Psoas muscle (tissue), 8 donors: Measurements from ENCODE around the gene KATNB1. TPM values are rescaled to one million over a fixed set of nuclear protein-coding genes. Genes with fewer than 3 reads are reported as not detected.
A peak's percentile ranks its signal among the peaks of the same experiment; 100 is the strongest.

Source experiments
- ATAC-seq, 4 donors: fragments of 200-7000 bp; cut with Tn5 transposase; one replicate each; pipeline ENCODE4 v1.9.1; 2020; ENCODE audit warnings: moderate library complexity in 3 of 4, mild to moderate bottlenecking in 2 of 4
- DNase-seq, 2 donors: peaks; one replicate each; pipeline ENCODE4 v3.0.0-alpha.2; 2020
- H3K27ac ChIP-seq: fragments of 200-600 bp; one replicate; pipeline ENCODE4 v1.8.0; 2022
- H3K27me3 ChIP-seq, 3 donors: fragments of 200-600 bp in 1 of 3; one replicate each; pipeline versions ENCODE4 v1.6.1 to v1.8.0; 2013 to 2022; ENCODE audit warnings: low read length in 2 of 3, mild to moderate bottlenecking in 2 of 3, moderate library complexity in 1 of 3; ENCODE audit not compliant: insufficient read depth in 3 of 3
- H3K36me3 ChIP-seq, 2 donors: fragments of 200-600 bp in 1 of 2; one replicate each; pipeline versions ENCODE4 v1.6.1 to v1.8.0; 2013 to 2022; ENCODE audit warnings: low read depth in 1 of 2, mild to moderate bottlenecking in 1 of 2, moderate library complexity in 1 of 2; ENCODE audit not compliant: insufficient read depth in 1 of 2
- H3K4me1 ChIP-seq: fragments of 200-600 bp; one replicate; pipeline ENCODE4 v1.8.0; 2022
- H3K4me3 ChIP-seq: fragments of 200-600 bp; one replicate; pipeline ENCODE4 v1.8.0; 2022; ENCODE audit warnings: mild to moderate bottlenecking
- H3K9me3 ChIP-seq: fragments of 200-600 bp; one replicate; pipeline ENCODE4 v1.8.0; 2022
- WGBS, 3 donors: extraction: QIAGEN DNeasy Blood & Tissue Kit; methylation state at CpG; one replicate each; pipeline versions ENCODE4 v1.1.6 to v1.1.7; 2013; 5-methylcytosine and 5-hydroxymethylcytosine counted together
- intact Hi-C, 2 donors: fragments of 100-400 bp; cut with DNase I; formaldehyde crosslinking; loops; one replicate each; pipeline versions ENCODE4 v1.11.0 to v1.14.2; 2022
- long read RNA-seq, 2 donors: library from polyadenylated mRNA; unstranded; transcript quantifications; one replicate each; pipeline ENCODE4 v2.0.0, GENCODE V29; 2021
- polyA plus RNA-seq, 3 donors: library from polyadenylated mRNA; stranded (reverse); fragments of 200-250 nt; gene quantifications; one replicate each; pipeline ENCODE4 v1.2.3, GENCODE V29; 2013
- total RNA-seq, 4 donors: library from RNA; stranded (reverse); fragmentation: NEBNext Ultra II Directional in 2 of 4; extraction: Animal tissue kit (Norgen Biotek cat#: 25700) in 2 of 4; gene quantifications; one replicate each; pipeline versions ENCODE4 v1.2.1 to v1.2.4, GENCODE V29; 2021 to 2023
- TF ChIP-seq, protein P1 (sequence below): fragments of 200-600 bp; IDR thresholded peaks from one replicate; pipeline ENCODE4 v1.8.0; 2022; ENCODE audit warnings: antibody characterized with exemption
- donor health status: healthy with polysubstance abuse.
- donor health status: DM: no; HTN: no; CAD: no; lungs with moderate emphysema.
- donor health status: Bipolar disorder and iron deficiency.
- donor health status: healthy.
- donor health status: DM: yes; HTN: yes; CAD: no.
- donor health status: DM: no; HTN: no; CAD: no.
- donor health status: DM: no; HTN: no; CAD: no.
- donor health status: DM: yes; HTN: yes; CAD: no.

Gene KATNB1, protein sequence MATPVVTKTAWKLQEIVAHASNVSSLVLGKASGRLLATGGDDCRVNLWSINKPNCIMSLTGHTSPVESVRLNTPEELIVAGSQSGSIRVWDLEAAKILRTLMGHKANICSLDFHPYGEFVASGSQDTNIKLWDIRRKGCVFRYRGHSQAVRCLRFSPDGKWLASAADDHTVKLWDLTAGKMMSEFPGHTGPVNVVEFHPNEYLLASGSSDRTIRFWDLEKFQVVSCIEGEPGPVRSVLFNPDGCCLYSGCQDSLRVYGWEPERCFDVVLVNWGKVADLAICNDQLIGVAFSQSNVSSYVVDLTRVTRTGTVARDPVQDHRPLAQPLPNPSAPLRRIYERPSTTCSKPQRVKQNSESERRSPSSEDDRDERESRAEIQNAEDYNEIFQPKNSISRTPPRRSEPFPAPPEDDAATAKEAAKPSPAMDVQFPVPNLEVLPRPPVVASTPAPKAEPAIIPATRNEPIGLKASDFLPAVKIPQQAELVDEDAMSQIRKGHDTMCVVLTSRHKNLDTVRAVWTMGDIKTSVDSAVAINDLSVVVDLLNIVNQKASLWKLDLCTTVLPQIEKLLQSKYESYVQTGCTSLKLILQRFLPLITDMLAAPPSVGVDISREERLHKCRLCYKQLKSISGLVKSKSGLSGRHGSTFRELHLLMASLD
- total RNA-seq (10 to 100 TPM in 1 of 4 donors, 1 to 10 TPM in 3; 6.3 to 13.3 (median 8.6) TPM), polyA plus RNA-seq (10 to 100 TPM in 1 of 3 donors, 1 to 10 TPM in 2; 9.2 to 15.6 (median 9.5) TPM)
- long read RNA-seq, donor 1, transcript KATNB1-201 (20 exons, 2,664 nt), result major isoform, 5 of 9 reads
- long read RNA-seq, donor 1, partial matches to known transcripts, result 3 of 9 reads
- long read RNA-seq, donor 1, other reads (novel, unspliced or antisense), result 1 of 9 reads
- long read RNA-seq, donor 2, transcript KATNB1-201 (20 exons, 2,664 nt), result major isoform, 12 of 31 reads
- long read RNA-seq, donor 2, partial matches to known transcripts, result 9 of 31 reads
- long read RNA-seq, donor 2, other reads (novel, unspliced or antisense), result 10 of 31 reads

DNA sequence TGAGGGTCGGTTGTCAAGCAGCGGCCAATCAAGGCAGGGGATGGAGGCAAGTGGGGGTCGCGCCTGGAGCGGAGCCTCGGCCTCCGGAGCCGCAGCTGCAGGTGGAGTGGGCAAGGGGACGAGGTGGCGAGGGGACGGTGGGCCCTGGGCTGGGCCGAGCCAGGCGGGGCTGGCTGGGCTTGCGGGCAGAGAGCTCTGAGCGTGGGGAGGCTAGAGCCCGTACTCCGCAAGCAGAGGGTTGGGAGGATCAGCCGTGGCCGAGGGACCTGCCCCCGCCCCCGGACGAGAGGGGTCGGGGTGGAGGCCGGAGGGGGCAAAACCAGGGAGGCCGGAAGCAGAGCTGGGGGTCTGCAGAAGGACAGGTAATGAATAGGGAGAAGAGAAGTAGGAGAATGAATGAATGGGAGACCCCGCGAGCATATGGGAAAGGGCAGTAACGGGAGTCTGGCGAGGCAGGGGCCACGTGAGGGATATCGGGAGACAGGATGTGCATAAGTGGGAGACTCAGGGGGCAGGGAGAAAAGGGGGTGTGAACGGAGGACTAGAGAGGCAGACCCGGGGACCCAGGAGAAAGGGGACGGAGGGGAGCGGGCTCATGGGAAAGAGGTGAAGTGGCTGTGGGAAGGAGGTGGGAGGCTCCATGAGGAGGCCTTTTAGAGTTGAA, at the start of gene KATNB1:
Gene KATNB1, plus strand, starts transcription at position 16 of the 664 bp plus-strand sequence. CDS start 1,474 bp downstream, outside the sequence.
- intact Hi-C loops, result no loop called here
- H3K9me3 ChIP-seq, result no peaks in the 10 kb centered on the region
- DNase-seq (no peak), ATAC-seq (no peak)
- no peaks in the 10 kb centered on the region for H3K36me3 ChIP-seq
- peak within 1 kb of the TSS; percentile 89 for H3K27ac ChIP-seq
- TF ChIP-seq, protein P1, sequence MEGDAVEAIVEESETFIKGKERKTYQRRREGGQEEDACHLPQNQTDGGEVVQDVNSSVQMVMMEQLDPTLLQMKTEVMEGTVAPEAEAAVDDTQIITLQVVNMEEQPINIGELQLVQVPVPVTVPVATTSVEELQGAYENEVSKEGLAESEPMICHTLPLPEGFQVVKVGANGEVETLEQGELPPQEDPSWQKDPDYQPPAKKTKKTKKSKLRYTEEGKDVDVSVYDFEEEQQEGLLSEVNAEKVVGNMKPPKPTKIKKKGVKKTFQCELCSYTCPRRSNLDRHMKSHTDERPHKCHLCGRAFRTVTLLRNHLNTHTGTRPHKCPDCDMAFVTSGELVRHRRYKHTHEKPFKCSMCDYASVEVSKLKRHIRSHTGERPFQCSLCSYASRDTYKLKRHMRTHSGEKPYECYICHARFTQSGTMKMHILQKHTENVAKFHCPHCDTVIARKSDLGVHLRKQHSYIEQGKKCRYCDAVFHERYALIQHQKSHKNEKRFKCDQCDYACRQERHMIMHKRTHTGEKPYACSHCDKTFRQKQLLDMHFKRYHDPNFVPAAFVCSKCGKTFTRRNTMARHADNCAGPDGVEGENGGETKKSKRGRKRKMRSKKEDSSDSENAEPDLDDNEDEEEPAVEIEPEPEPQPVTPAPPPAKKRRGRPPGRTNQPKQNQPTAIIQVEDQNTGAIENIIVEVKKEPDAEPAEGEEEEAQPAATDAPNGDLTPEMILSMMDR, result no peak
- 0 to 1% (median 1%) methylated on average over 35 of the region's 35 CpGs for WGBS, 3 donors
- no peaks in the 10 kb centered on the region for H3K4me1 ChIP-seq
- H3K27me3 ChIP-seq, result no peaks in the 10 kb centered on the region
- H3K4me3 ChIP-seq, result peak within 1 kb of the TSS; percentile 89

DNA sequence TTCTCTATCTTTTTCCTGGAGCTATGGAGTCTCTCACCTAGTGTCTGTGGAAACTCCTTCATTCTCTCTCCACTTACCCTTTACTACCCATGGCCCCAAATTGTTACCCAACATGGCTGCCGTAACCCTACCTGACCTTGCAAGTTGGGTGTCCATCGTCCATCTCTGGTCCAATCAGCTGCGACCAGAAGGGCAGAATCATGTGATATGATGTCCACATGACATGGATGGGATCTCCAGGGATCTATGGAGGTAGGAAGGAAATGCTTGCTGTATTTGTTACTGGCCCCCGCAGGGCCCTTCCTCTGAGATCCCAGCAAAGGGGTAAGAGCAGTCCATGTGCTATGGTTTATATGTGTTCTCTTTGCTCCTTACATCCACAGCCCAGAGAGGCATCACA, 49.0 kb upstream of the KATNB1 start:
- Histone ChIP-seq H3K4me1 (no peaks in the 10 kb centered on the region), H3K27me3 (peaks cover 0 to 5% (median 4%) of the 10 kb centered on the region in 3 donors), H3K4me3 (no peak overlapping the region), H3K27ac (no peak overlapping the region), H3K9me3 (no peaks in the 10 kb centered on the region), H3K36me3 (no peaks in the 10 kb centered on the region)
- intact Hi-C loops, result no loop called here
- TF ChIP-seq, protein P1, result no peak
- DNase-seq, result no peak
- WGBS, 3 donors, result 64 to 90% (median 85%) methylated on average over 4 of the region's 4 CpGs
- no peak for ATAC-seq

DNA sequence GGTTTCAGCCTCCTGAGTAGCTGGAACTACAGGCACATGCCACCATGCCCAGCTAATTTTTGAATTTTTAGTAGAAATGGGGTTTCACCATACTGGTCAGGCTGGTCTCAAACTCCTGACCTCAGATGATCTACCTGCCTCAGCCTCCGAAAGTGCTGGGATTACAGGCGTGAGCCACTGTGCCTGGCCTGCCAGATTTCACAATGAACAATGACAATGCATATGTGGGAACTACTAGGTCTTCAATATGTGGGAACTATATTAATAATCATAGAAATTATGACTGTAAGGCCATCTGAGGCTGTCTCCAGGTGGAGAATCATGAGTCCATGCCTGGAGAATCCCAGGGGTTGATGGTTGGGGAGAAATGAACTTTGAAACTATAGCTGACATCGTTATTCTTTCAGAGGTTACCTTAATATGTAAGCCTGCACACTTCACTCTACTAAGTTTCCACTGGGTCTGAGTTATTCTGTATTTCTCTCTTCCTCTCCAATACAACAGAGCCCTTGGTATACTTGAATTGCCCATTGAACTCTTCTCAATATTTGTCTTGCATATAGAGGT, 48.1 kb upstream of the KATNB1 start:
- H3K36me3 ChIP-seq, result no peaks in the 10 kb centered on the region
- H3K9me3 ChIP-seq, result no peaks in the 10 kb centered on the region
- intact Hi-C loops, result no loop called here
- peaks cover 0 to 5% (median 4%) of the 10 kb centered on the region in 3 donors for H3K27me3 ChIP-seq
- H3K27ac ChIP-seq, result no peak overlapping the region
- TF ChIP-seq, protein P1, result no peak
- DNase-seq (no peak), ATAC-seq (no peak)
- H3K4me3 ChIP-seq, result no peak overlapping the region
- 86 to 89% (median 86%) methylated on average over 3 of the region's 3 CpGs for WGBS, 3 donors
- no peaks in the 10 kb centered on the region for H3K4me1 ChIP-seq

DNA sequence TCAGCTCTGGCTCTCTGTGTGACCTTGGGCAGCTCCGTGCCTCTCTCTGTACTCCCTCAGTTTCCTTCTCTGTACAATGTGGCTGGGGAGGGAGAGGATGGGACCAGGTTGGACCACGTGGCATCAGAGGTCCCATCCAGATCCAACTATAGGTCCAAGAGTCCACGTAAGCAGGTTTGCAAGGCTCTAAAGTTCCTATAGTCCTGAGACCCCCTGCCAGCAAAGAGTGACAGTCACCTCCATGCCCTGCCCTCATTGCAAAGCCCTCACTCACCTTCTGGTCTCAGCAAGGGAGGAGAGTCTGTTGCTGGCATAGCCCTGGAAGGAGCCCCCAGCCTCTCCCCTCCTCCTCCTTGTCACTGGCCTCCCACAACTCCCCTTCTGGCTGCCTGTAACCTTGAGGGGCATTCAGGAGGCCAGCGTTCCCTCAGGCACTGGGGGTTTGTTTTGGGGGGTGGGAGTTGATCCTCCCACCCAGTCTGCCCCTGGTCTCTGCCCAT, 47.0 kb upstream of the KATNB1 start:
- Histone ChIP-seq H3K9me3 (no peaks in the 10 kb centered on the region), H3K27me3 (peaks cover 0 to 5% (median 4%) of the 10 kb centered on the region in 3 donors), H3K4me3 (no peak overlapping the region), H3K27ac (no peak overlapping the region), H3K36me3 (no peaks in the 10 kb centered on the region), H3K4me1 (no peaks in the 10 kb centered on the region)
- TF ChIP-seq, protein P1, result no peak
- ATAC-seq, result no peak
- intact Hi-C loops, result no loop called here
- DNase-seq, result no peak
- 73 to 77% (median 77%) methylated on average over 4 of the region's 4 CpGs for WGBS, 3 donors
